WTC11 (cell line): ENCODE data around the gene ATP11B. TPM values are rescaled to one million over a fixed set of nuclear protein-coding genes. Genes with fewer than 3 reads are reported as not detected.

Experiments used
- ATAC-seq: fragments of 200-7000 bp; cut with Tn5 transposase; 2 replicates; pipeline ENCODE4 v1.10.0; 2021; ENCODE audit warnings: mild to moderate bottlenecking, moderate library complexity
- CTCF ChIA-PET: fragments of 300-600 bp; sonication (Branson Sonifier 250); formaldehyde crosslinking; loops from one replicate; lab custom pipeline; 2021; ENCODE audit warnings: antibody characterized with exemption; lab: Charles Lee
- POLR2A ChIA-PET: fragments of 350-600 bp; sonication (Branson Sonifier 250); formaldehyde crosslinking; loops from one replicate; lab custom pipeline; 2021; ENCODE audit warnings: antibody characterized with exemption; lab: Charles Lee
- DNase-seq: peaks from one replicate; pipeline ENCODE4 v3.0.0; 2021; ENCODE audit warnings: low spot score
- H3K27ac Mint-ChIP-seq: 2 replicates; pipeline ENCODE4 v1.8.0; 2021; ENCODE audit warnings: mixed read lengths
- H3K27me3 Mint-ChIP-seq: 2 replicates; pipeline ENCODE4 v1.8.0; 2021; ENCODE audit warnings: low read depth, mild to moderate bottlenecking, moderate library complexity, mixed read lengths
- H3K36me3 Mint-ChIP-seq: 2 replicates; pipeline ENCODE4 v1.8.0; 2021; ENCODE audit warnings: mixed read lengths
- H3K4me1 Mint-ChIP-seq: 2 replicates; pipeline ENCODE4 v1.8.0; 2022; ENCODE audit warnings: mixed read lengths
- H3K4me3 Mint-ChIP-seq: 2 replicates; pipeline ENCODE4 v1.8.0; 2021; ENCODE audit warnings: mild to moderate bottlenecking, moderate library complexity, mixed read lengths
- H3K9me3 Mint-ChIP-seq: 2 replicates; pipeline ENCODE4 v1.8.0; 2021; ENCODE audit warnings: mixed read lengths
- CBFB ChIP-seq: sonication (generic); formaldehyde crosslinking; IDR thresholded peaks from 2 replicates; pipeline ENCODE4 v1.8.1; 2022; ENCODE audit warnings: mild to moderate bottlenecking, low read depth, missing genetic modification reagents
- CREB1 ChIP-seq: sonication (generic); formaldehyde crosslinking; IDR thresholded peaks from 2 replicates; pipeline ENCODE4 v1.8.0; 2023; ENCODE audit warnings: mild to moderate bottlenecking, missing genetic modification reagents
- CREM ChIP-seq: sonication (generic); formaldehyde crosslinking; IDR thresholded peaks from 2 replicates; pipeline ENCODE4 v1.8.1; 2022; ENCODE audit warnings: mild to moderate bottlenecking, missing genetic modification reagents, moderate library complexity
- ELF4 ChIP-seq: sonication (generic); formaldehyde crosslinking; IDR thresholded peaks from 2 replicates; pipeline ENCODE4 v1.8.1; 2022; ENCODE audit warnings: low read depth, mild to moderate bottlenecking, moderate library complexity, missing genetic modification reagents
- ESRRA ChIP-seq: sonication (generic); formaldehyde crosslinking; IDR thresholded peaks from 2 replicates; pipeline ENCODE4 v1.8.1; 2022; ENCODE audit warnings: mild to moderate bottlenecking, missing genetic modification reagents, borderline replicate concordance
- FOXP1 ChIP-seq: sonication (generic); formaldehyde crosslinking; IDR thresholded peaks from 2 replicates; pipeline ENCODE4 v1.8.0; 2022; ENCODE audit warnings: missing genetic modification reagents, mild to moderate bottlenecking, moderate library complexity, borderline replicate concordance
- GRHL2 ChIP-seq: fragments of 250-450 bp; sonication (Bioruptor Pico); IDR thresholded peaks from 2 replicates; pipeline ENCODE4 v1.8.0; 2022; ENCODE audit warnings: mild to moderate bottlenecking, moderate library complexity; ENCODE audit not compliant: insufficient replicate concordance, severe bottlenecking
- HMGA2 ChIP-seq: fragments of 250-450 bp; sonication (Bioruptor Pico); IDR thresholded peaks from 2 replicates; pipeline ENCODE4 v1.4.0; 2021; ENCODE audit warnings: mild to moderate bottlenecking, moderate library complexity
- JAZF1 ChIP-seq: fragments of 250-450 bp; sonication (Bioruptor Pico); IDR thresholded peaks from 2 replicates; pipeline ENCODE4 v1.9.0; 2021; ENCODE audit warnings: moderate library complexity, mild to moderate bottlenecking, inconsistent platforms
- NR1H2 ChIP-seq: sonication (generic); formaldehyde crosslinking; IDR thresholded peaks from 2 replicates; pipeline ENCODE4 v1.9.0; 2021; ENCODE audit warnings: mild to moderate bottlenecking, moderate library complexity, missing genetic modification reagents
- OVOL2 ChIP-seq: fragments of 250-450 bp; sonication (Bioruptor Pico); IDR thresholded peaks from 2 replicates; pipeline ENCODE4 v1.9.0; 2021; ENCODE audit warnings: mild to moderate bottlenecking, borderline replicate concordance
- SMAD4 ChIP-seq: sonication (generic); formaldehyde crosslinking; IDR thresholded peaks from 2 replicates; pipeline ENCODE4 v1.8.0; 2022; ENCODE audit warnings: mild to moderate bottlenecking, missing genetic modification reagents
- SP1 ChIP-seq: sonication (generic); formaldehyde crosslinking; conservative IDR thresholded peaks from 2 replicates; pipeline ENCODE4 v1.8.1; 2022; ENCODE audit warnings: missing genetic modification reagents
- TCF7 ChIP-seq: sonication (generic); formaldehyde crosslinking; IDR thresholded peaks from 2 replicates; pipeline ENCODE4 v1.8.0; 2022; ENCODE audit warnings: mild to moderate bottlenecking, low read depth, missing genetic modification reagents, moderate library complexity
- TEAD1 ChIP-seq: sonication (generic); formaldehyde crosslinking; IDR thresholded peaks from 2 replicates; pipeline ENCODE4 v1.8.0; 2022; ENCODE audit warnings: mild to moderate bottlenecking, missing genetic modification reagents
- ZNF138 ChIP-seq: sonication (generic); formaldehyde crosslinking; conservative IDR thresholded peaks from 2 replicates; pipeline ENCODE4 v1.8.1; 2022; ENCODE audit warnings: mild to moderate bottlenecking, moderate library complexity, missing genetic modification reagents
- ZNF263 ChIP-seq: sonication (generic); formaldehyde crosslinking; IDR thresholded peaks from 2 replicates; pipeline ENCODE4 v1.8.1; 2022; ENCODE audit warnings: low read depth, mild to moderate bottlenecking, moderate library complexity, missing genetic modification reagents
- ZNF317 ChIP-seq: sonication (generic); formaldehyde crosslinking; IDR thresholded peaks from 2 replicates; pipeline ENCODE4 v1.8.1; 2023; ENCODE audit warnings: low read depth, mild to moderate bottlenecking, moderate library complexity, missing genetic modification reagents, borderline replicate concordance
- total RNA-seq: library from RNA; stranded (reverse); gene quantifications from 3 replicates; pipeline ENCODE4 v1.2.3, GENCODE V29; 2021
- TF ChIP-seq, protein P1 (sequence below): sonication (generic); formaldehyde crosslinking; IDR thresholded peaks from 2 replicates; pipeline ENCODE4 v1.8.1; 2023; ENCODE audit warnings: mild to moderate bottlenecking, missing genetic modification reagents, borderline replicate concordance
- TF ChIP-seq, protein P2 (sequence below): sonication (generic); formaldehyde crosslinking; IDR thresholded peaks from 2 replicates; pipeline ENCODE4 v1.8.1; 2022; ENCODE audit warnings: mild to moderate bottlenecking, moderate library complexity, missing genetic modification reagents
- TF ChIP-seq, protein P3 (sequence below): fragments of 250-450 bp; sonication (Bioruptor Pico); IDR thresholded peaks from 2 replicates; pipeline ENCODE4 v1.9.0; 2021; ENCODE audit warnings: mild to moderate bottlenecking, borderline replicate concordance
- TF ChIP-seq, protein P4 (sequence below): sonication (generic); formaldehyde crosslinking; IDR thresholded peaks from 2 replicates; pipeline ENCODE4 v1.8.0; 2023; ENCODE audit warnings: missing genetic modification reagents
- TF ChIP-seq, protein P5 (sequence below): sonication (generic); formaldehyde crosslinking; conservative IDR thresholded peaks from 2 replicates; pipeline ENCODE4 v1.8.1; 2023; ENCODE audit warnings: mild to moderate bottlenecking, low read depth, missing genetic modification reagents, moderate library complexity
- TF ChIP-seq, protein P6 (sequence below): sonication (generic); formaldehyde crosslinking; IDR thresholded peaks from 2 replicates; pipeline ENCODE4 v1.8.0; 2022; ENCODE audit warnings: mild to moderate bottlenecking, missing genetic modification reagents

The ATP11B gene
- total RNA-seq, 1 experiment from 2014 or later: 25.7 TPM

DNA sequence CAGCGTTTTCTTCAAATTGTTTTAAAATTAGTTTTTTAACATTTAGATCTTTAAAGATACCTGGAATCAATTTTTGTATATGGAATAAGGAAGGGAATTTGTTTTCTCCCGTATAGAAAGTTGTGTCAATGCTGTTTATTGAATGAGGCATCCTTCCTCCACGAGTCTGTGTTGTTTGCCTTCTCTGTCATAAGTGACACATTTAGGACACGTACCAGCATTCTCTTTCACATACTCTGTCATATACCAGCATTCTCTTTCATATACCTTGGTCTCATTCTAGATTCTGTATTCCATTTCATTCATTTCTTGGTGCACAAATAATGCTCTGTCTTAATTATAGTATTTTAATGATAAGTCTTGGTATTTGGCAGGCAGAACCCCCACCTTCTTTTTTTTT, 10.3 kb downstream of the ATP11B start:
- H3K27ac Mint-ChIP-seq: no peak overlapping the region

DNA sequence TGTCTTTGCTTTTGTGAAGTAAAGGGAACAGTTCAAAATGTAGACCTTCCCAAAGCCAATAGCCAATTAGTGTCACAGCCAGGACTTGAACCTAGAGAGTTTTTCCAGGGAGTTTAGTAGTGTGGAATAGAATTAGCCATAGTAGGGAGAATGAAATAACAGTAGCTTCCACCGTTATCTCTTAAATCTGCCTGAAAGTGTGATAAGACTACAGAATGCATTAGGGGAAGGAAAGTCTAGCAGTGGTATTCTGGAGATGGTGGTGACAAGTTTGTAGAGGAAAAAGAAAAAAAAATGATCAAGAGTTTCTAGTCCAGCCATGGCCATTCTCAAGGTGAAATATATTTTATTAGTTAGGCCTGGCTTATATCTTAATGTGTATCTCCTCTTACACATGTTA, 13.8 kb downstream of the ATP11B start:
- DNase-seq (no peak), ATAC-seq (no peak)
- no peak overlapping the region for H3K27ac Mint-ChIP-seq
- no peaks in the 10 kb centered on the region for H3K36me3 Mint-ChIP-seq
- peaks cover 11% of the 10 kb centered on the region for H3K4me1 Mint-ChIP-seq
- no peak overlapping the region for H3K4me3 Mint-ChIP-seq
- POLR2A ChIA-PET: no interaction called here
- CTCF ChIA-PET: no interaction called here
- H3K9me3 Mint-ChIP-seq: no peaks in the 10 kb centered on the region
- no peaks in the 10 kb centered on the region for H3K27me3 Mint-ChIP-seq
- no peak for TF ChIP-seq JAZF1 (CRISPR knock-in tag)
- no peak for TF ChIP-seq GRHL2 (CRISPR knock-in tag)
- TF ChIP-seq, protein P1, sequence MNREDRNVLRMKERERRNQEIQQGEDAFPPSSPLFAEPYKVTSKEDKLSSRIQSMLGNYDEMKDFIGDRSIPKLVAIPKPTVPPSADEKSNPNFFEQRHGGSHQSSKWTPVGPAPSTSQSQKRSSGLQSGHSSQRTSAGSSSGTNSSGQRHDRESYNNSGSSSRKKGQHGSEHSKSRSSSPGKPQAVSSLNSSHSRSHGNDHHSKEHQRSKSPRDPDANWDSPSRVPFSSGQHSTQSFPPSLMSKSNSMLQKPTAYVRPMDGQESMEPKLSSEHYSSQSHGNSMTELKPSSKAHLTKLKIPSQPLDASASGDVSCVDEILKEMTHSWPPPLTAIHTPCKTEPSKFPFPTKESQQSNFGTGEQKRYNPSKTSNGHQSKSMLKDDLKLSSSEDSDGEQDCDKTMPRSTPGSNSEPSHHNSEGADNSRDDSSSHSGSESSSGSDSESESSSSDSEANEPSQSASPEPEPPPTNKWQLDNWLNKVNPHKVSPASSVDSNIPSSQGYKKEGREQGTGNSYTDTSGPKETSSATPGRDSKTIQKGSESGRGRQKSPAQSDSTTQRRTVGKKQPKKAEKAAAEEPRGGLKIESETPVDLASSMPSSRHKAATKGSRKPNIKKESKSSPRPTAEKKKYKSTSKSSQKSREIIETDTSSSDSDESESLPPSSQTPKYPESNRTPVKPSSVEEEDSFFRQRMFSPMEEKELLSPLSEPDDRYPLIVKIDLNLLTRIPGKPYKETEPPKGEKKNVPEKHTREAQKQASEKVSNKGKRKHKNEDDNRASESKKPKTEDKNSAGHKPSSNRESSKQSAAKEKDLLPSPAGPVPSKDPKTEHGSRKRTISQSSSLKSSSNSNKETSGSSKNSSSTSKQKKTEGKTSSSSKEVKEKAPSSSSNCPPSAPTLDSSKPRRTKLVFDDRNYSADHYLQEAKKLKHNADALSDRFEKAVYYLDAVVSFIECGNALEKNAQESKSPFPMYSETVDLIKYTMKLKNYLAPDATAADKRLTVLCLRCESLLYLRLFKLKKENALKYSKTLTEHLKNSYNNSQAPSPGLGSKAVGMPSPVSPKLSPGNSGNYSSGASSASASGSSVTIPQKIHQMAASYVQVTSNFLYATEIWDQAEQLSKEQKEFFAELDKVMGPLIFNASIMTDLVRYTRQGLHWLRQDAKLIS (CRISPR knock-in tag): no peak
- TF ChIP-seq TCF7: no peak
- no peak for TF ChIP-seq SP1 (CRISPR knock-in tag)
- no peak for TF ChIP-seq CBFB (CRISPR knock-in tag)
- no peak for TF ChIP-seq ESRRA (CRISPR knock-in tag)
- TF ChIP-seq ZNF317 (CRISPR knock-in tag): no peak
- no peak for TF ChIP-seq OVOL2

More for the DNA sequence above, 10.3 kb downstream of the ATP11B start:
- POLR2A ChIA-PET: interaction anchor here (1.3 kb wide), 1 partner anchor 9 kb away, joined by 5 read pairs; no protein-coding TSS in a partner anchor
- DNase-seq (no peak), ATAC-seq (no peak)
- H3K36me3 Mint-ChIP-seq: no peaks in the 10 kb centered on the region
- peaks cover 13% of the 10 kb centered on the region for H3K4me1 Mint-ChIP-seq
- H3K4me3 Mint-ChIP-seq: no peak overlapping the region
- CTCF ChIA-PET: no interaction called here
- H3K9me3 Mint-ChIP-seq: no peaks in the 10 kb centered on the region
- TF ChIP-seq, protein P2, sequence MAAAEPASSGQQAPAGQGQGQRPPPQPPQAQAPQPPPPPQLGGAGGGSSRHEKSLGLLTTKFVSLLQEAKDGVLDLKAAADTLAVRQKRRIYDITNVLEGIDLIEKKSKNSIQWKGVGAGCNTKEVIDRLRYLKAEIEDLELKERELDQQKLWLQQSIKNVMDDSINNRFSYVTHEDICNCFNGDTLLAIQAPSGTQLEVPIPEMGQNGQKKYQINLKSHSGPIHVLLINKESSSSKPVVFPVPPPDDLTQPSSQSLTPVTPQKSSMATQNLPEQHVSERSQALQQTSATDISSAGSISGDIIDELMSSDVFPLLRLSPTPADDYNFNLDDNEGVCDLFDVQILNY (CRISPR knock-in tag): no peak
- TF ChIP-seq, protein P3, sequence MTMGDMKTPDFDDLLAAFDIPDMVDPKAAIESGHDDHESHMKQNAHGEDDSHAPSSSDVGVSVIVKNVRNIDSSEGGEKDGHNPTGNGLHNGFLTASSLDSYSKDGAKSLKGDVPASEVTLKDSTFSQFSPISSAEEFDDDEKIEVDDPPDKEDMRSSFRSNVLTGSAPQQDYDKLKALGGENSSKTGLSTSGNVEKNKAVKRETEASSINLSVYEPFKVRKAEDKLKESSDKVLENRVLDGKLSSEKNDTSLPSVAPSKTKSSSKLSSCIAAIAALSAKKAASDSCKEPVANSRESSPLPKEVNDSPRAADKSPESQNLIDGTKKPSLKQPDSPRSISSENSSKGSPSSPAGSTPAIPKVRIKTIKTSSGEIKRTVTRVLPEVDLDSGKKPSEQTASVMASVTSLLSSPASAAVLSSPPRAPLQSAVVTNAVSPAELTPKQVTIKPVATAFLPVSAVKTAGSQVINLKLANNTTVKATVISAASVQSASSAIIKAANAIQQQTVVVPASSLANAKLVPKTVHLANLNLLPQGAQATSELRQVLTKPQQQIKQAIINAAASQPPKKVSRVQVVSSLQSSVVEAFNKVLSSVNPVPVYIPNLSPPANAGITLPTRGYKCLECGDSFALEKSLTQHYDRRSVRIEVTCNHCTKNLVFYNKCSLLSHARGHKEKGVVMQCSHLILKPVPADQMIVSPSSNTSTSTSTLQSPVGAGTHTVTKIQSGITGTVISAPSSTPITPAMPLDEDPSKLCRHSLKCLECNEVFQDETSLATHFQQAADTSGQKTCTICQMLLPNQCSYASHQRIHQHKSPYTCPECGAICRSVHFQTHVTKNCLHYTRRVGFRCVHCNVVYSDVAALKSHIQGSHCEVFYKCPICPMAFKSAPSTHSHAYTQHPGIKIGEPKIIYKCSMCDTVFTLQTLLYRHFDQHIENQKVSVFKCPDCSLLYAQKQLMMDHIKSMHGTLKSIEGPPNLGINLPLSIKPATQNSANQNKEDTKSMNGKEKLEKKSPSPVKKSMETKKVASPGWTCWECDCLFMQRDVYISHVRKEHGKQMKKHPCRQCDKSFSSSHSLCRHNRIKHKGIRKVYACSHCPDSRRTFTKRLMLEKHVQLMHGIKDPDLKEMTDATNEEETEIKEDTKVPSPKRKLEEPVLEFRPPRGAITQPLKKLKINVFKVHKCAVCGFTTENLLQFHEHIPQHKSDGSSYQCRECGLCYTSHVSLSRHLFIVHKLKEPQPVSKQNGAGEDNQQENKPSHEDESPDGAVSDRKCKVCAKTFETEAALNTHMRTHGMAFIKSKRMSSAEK (CRISPR knock-in tag): no peak
- TF ChIP-seq CREM: no peak
- TF ChIP-seq CREB1 (CRISPR knock-in tag): no peak
- TF ChIP-seq, protein P4, sequence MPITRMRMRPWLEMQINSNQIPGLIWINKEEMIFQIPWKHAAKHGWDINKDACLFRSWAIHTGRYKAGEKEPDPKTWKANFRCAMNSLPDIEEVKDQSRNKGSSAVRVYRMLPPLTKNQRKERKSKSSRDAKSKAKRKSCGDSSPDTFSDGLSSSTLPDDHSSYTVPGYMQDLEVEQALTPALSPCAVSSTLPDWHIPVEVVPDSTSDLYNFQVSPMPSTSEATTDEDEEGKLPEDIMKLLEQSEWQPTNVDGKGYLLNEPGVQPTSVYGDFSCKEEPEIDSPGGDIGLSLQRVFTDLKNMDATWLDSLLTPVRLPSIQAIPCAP (CRISPR knock-in tag): no peak
- no peak for TF ChIP-seq HMGA2 (CRISPR knock-in tag)
- TF ChIP-seq ZNF263: no peak
- TF ChIP-seq NR1H2 (CRISPR knock-in tag): no peak
- TF ChIP-seq ZNF138 (CRISPR knock-in tag): no peak
- TF ChIP-seq, protein P5, sequence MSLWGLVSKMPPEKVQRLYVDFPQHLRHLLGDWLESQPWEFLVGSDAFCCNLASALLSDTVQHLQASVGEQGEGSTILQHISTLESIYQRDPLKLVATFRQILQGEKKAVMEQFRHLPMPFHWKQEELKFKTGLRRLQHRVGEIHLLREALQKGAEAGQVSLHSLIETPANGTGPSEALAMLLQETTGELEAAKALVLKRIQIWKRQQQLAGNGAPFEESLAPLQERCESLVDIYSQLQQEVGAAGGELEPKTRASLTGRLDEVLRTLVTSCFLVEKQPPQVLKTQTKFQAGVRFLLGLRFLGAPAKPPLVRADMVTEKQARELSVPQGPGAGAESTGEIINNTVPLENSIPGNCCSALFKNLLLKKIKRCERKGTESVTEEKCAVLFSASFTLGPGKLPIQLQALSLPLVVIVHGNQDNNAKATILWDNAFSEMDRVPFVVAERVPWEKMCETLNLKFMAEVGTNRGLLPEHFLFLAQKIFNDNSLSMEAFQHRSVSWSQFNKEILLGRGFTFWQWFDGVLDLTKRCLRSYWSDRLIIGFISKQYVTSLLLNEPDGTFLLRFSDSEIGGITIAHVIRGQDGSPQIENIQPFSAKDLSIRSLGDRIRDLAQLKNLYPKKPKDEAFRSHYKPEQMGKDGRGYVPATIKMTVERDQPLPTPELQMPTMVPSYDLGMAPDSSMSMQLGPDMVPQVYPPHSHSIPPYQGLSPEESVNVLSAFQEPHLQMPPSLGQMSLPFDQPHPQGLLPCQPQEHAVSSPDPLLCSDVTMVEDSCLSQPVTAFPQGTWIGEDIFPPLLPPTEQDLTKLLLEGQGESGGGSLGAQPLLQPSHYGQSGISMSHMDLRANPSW: no peak
- no peak for TF ChIP-seq FOXP1 (CRISPR knock-in tag)
- no peak for TF ChIP-seq TEAD1 (CRISPR knock-in tag)
- TF ChIP-seq OVOL2: no peak
- no peak for TF ChIP-seq ESRRA (CRISPR knock-in tag)
- TF ChIP-seq SMAD4: no peak
- TF ChIP-seq, protein P6, sequence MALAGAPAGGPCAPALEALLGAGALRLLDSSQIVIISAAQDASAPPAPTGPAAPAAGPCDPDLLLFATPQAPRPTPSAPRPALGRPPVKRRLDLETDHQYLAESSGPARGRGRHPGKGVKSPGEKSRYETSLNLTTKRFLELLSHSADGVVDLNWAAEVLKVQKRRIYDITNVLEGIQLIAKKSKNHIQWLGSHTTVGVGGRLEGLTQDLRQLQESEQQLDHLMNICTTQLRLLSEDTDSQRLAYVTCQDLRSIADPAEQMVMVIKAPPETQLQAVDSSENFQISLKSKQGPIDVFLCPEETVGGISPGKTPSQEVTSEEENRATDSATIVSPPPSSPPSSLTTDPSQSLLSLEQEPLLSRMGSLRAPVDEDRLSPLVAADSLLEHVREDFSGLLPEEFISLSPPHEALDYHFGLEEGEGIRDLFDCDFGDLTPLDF (CRISPR knock-in tag): no peak
- no peak for TF ChIP-seq ELF4 (CRISPR knock-in tag)
- TF ChIP-seq, all 79 proteins: peak for 0
- H3K27me3 Mint-ChIP-seq: no peaks in the 10 kb centered on the region
